Suprapubic skin (tissue), 4 donors: ENCODE measurements around the gene DEXI. TPM values are rescaled to one million over a fixed set of nuclear protein-coding genes. Genes with fewer than 3 reads are reported as not detected.

Source experiments
- DNase-seq, 2 donors: peaks; one replicate each; pipeline ENCODE4 v3.0.0-alpha.2; 2019; ENCODE audit warnings: low spot score in 2 of 2
- H3K27ac ChIP-seq: fragments of 200-600 bp; sonication (generic); one replicate; pipeline ENCODE4 v1.5.1; 2019
- H3K27me3 ChIP-seq: fragments of 200-600 bp; sonication (generic); one replicate; pipeline ENCODE4 v1.5.1; 2019
- H3K36me3 ChIP-seq: fragments of 200-600 bp; sonication (generic); one replicate; pipeline ENCODE4 v1.5.1; 2019
- H3K4me1 ChIP-seq: fragments of 200-600 bp; sonication (generic); one replicate; pipeline ENCODE4 v1.5.1; 2019
- H3K4me3 ChIP-seq: fragments of 200-600 bp; sonication (generic); one replicate; pipeline ENCODE4 v1.5.1; 2019; ENCODE audit warnings: mild to moderate bottlenecking
- H3K9me3 ChIP-seq: fragments of 200-600 bp; sonication (generic); one replicate; pipeline ENCODE4 v1.5.1; 2019
- CTCF ChIP-seq, 2 donors: fragments of 200-600 bp in 1 of 2; fragments of 450-650 bp in 1 of 2; sonication (generic) in 1 of 2; IDR thresholded peaks; one replicate each; pipeline ENCODE4 v1.5.1; 2016 to 2019; ENCODE audit warnings: antibody characterized with exemption in 2 of 2, mild to moderate bottlenecking in 1 of 2, moderate library complexity in 1 of 2
- EP300 ChIP-seq: sonication (generic); formaldehyde crosslinking; IDR thresholded peaks from one replicate; pipeline ENCODE4 v1.6.1; 2017; ENCODE audit warnings: antibody characterized with exemption
- POLR2A ChIP-seq, 2 donors: fragments of 450-650 bp; IDR thresholded peaks; one replicate each; pipeline ENCODE4 v1.6.1; 2017; ENCODE audit warnings: antibody characterized with exemption in 2 of 2, mild to moderate bottlenecking in 2 of 2, moderate library complexity in 2 of 2
- POLR2AphosphoS5 ChIP-seq, 3 donors: sonication (generic); formaldehyde crosslinking; IDR thresholded peaks; one replicate each; pipeline ENCODE4 v1.6.1; 2017; ENCODE audit warnings: antibody characterized with exemption in 3 of 3
- WGBS: methylation state at CpG from one replicate; pipeline ENCODE4 v1.1.5; 2018; 5-methylcytosine and 5-hydroxymethylcytosine counted together
- total RNA-seq, 4 donors: library from RNA; depleted of rRNA; stranded (reverse); fragments of >200 nt; gene quantifications; one replicate each; pipeline ENCODE4 v1.1.0, GENCODE V29; 2016

The DEXI gene
- total RNA-seq, 4 donors from 2014 or later, result 35.9 to 72.7 (median 58.3) TPM

DNA sequence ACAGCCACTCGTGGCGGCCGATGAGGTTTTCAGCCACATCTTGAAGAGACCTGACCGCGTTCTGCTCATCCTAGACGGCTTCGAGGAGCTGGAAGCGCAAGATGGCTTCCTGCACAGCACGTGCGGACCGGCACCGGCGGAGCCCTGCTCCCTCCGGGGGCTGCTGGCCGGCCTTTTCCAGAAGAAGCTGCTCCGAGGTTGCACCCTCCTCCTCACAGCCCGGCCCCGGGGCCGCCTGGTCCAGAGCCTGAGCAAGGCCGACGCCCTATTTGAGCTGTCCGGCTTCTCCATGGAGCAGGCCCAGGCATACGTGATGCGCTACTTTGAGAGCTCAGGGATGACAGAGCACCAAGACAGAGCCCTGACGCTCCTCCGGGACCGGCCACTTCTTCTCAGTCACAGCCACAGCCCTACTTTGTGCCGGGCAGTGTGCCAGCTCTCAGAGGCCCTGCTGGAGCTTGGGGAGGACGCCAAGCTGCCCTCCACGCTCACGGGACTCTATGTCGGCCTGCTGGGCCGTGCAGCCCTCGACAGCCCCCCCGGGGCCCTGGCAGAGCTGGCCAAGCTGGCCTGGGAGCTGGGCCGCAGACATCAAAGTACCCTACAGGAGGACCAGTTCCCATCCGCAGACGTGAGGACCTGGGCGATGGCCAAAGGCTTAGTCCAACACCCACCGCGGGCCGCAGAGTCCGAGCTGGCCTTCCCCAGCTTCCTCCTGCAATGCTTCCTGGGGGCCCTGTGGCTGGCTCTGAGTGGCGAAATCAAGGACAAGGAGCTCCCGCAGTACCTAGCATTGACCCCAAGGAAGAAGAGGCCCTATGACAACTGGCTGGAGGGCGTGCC lies 35.1 kb downstream of the DEXI start:
- peaks cover 16% of the 10 kb centered on the region for H3K36me3 ChIP-seq
- no peaks in the 10 kb centered on the region for H3K27me3 ChIP-seq
- TF ChIP-seq POLR2AphosphoS5 (IDR thresholded peaks at IDR 0.05) (no peak), EP300 (no peak), POLR2A (IDR thresholded peaks at IDR 0.05) (no peak), CTCF (IDR thresholded peaks at IDR 0.05) (no peak)
- no peak overlapping the region for H3K27ac ChIP-seq
- DNase-seq, result no peak
- H3K9me3 ChIP-seq, result peaks cover 6% of the 10 kb centered on the region
- WGBS, result 95% methylated on average over 25 of the region's 46 CpGs
- H3K4me1 ChIP-seq, result no peaks in the 10 kb centered on the region
- no peak overlapping the region for H3K4me3 ChIP-seq

- no peak overlapping the region for H3K4me3 ChIP-seq
- no peak overlapping the region for H3K27ac ChIP-seq
- peaks cover 16% of the 10 kb centered on the region for H3K36me3 ChIP-seq
- no peaks in the 10 kb centered on the region for H3K4me1 ChIP-seq
- 81% methylated on average over 3 of the region's 19 CpGs for WGBS
- H3K9me3 ChIP-seq, result peaks cover 6% of the 10 kb centered on the region
- H3K27me3 ChIP-seq, result no peaks in the 10 kb centered on the region
- DNase-seq, result no peak
- TF ChIP-seq POLR2AphosphoS5 (IDR thresholded peaks at IDR 0.05), result no peak
These were observed 35.8 kb downstream of the DEXI start for GRCh38 chr16:10906482-10906881.

- H3K4me3 ChIP-seq, result no peak overlapping the region
- TF ChIP-seq EP300, result no peak
- no peak for TF ChIP-seq POLR2A (IDR thresholded peaks at IDR 0.05)
- no peak for TF ChIP-seq CTCF (IDR thresholded peaks at IDR 0.05)
- TF ChIP-seq POLR2AphosphoS5 (IDR thresholded peaks at IDR 0.05), result no peak
These were observed 39.3 kb downstream of the DEXI start for GRCh38 chr16:10902999-10903398.

GRCh38 chr16:10897134-10897533 lies 45.1 kb downstream of the DEXI start:
- Histone ChIP-seq H3K36me3 (peaks cover 2% of the 10 kb centered on the region), H3K9me3 (no peaks in the 10 kb centered on the region), H3K4me1 (no peaks in the 10 kb centered on the region), H3K27me3 (no peaks in the 10 kb centered on the region), H3K4me3 (no peak overlapping the region), H3K27ac (no peak overlapping the region)
- no peak for TF ChIP-seq POLR2AphosphoS5 (IDR thresholded peaks at IDR 0.05)
- no peak for DNase-seq
- 77% methylated on average over 5 of the region's 5 CpGs for WGBS

More at GRCh38 chr16:10902999-10903398, 39.3 kb downstream of the DEXI start:
- Histone ChIP-seq H3K27ac (no peak overlapping the region), H3K27me3 (no peaks in the 10 kb centered on the region), H3K4me1 (no peaks in the 10 kb centered on the region), H3K36me3 (peaks cover 19% of the 10 kb centered on the region), H3K9me3 (peaks cover 6% of the 10 kb centered on the region)
- DNase-seq, result no peak
- 95% methylated on average over 1 of the region's 1 CpG for WGBS

DNA sequence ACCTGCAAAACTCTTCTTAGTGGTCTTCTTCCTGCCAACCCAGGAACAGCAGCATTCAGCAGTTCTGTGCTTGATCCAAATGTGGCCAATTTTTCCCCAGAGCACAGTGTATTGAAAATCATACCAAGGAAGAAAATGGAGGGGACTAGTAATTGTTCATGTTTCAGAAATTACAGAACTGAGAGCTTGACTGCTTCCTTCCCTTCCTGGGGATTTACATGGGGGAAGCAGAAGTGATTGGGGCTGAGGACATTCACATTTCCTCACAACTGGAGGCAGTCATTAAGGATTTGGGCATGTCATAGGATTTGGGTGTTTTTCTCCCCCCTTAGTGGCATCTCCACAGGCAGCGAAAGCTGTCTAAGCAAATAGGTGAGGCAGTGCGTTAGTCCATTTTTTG lies 45.5 kb downstream of the DEXI start:
- H3K27me3 ChIP-seq, result no peaks in the 10 kb centered on the region
- no peaks in the 10 kb centered on the region for H3K4me1 ChIP-seq
- no peak overlapping the region for H3K4me3 ChIP-seq
- H3K9me3 ChIP-seq, result no peaks in the 10 kb centered on the region
- TF ChIP-seq POLR2A (IDR thresholded peaks at IDR 0.05) (no peak), CTCF (IDR thresholded peaks at IDR 0.05) (no peak), EP300 (no peak), POLR2AphosphoS5 (IDR thresholded peaks at IDR 0.05) (no peak)
- H3K36me3 ChIP-seq, result peaks cover 2% of the 10 kb centered on the region
- no peak for DNase-seq
- no peak overlapping the region for H3K27ac ChIP-seq
- 98% methylated on average over 2 of the region's 2 CpGs for WGBS

DNA sequence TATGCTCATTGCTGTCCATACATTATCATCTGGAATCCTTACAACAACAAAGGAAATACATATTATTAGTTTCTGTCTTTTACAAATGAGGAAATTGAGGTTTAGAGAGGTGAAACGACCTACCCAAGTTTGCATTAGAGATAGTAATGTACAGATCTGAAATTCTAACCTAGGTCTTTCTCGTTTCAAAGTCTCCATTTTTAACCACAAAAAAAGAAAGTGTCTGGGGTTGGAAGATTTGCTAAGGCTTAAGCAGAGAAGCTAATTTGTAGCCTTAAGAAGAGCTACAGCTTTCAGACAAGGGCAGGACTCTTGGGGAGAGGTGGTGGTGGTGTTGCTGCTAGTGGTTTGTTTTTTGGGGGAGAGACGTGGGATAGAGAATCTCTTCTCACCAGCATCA lies 46.1 kb downstream of the DEXI start:
- peaks cover 2% of the 10 kb centered on the region for H3K36me3 ChIP-seq
- no peak overlapping the region for H3K27ac ChIP-seq
- no peak overlapping the region for H3K4me3 ChIP-seq
- no peak for DNase-seq
- 65% methylated on average over 3 of the region's 3 CpGs for WGBS
- no peaks in the 10 kb centered on the region for H3K4me1 ChIP-seq
- H3K9me3 ChIP-seq, result no peaks in the 10 kb centered on the region
- TF ChIP-seq CTCF (IDR thresholded peaks at IDR 0.05) (no peak), EP300 (no peak), POLR2A (IDR thresholded peaks at IDR 0.05) (no peak), POLR2AphosphoS5 (IDR thresholded peaks at IDR 0.05) (no peak)
- no peaks in the 10 kb centered on the region for H3K27me3 ChIP-seq
